Myocyte (in vitro differentiated cells): ENCODE results near the gene FKBP1A. TPM values are rescaled to one million over a fixed set of nuclear protein-coding genes. Genes with fewer than 3 reads are reported as not detected.

Source experiments
- DNase-seq: peaks from one replicate; pipeline ENCODE4 v3.0.0-alpha.2; 2012; ENCODE audit warnings: low read depth
- polyA plus RNA-seq: library from polyadenylated mRNA; unstranded; fragments of >200 nt; gene quantifications from one replicate; pipeline ENCODE4 v1.2.1, GENCODE V29; 2012; ENCODE audit warnings: missing spikeins
- total RNA-seq: library from RNA; depleted of rRNA; stranded (reverse); fragments of >200 nt; gene quantifications from 2 replicates; pipeline ENCODE4 v1.2.3, GENCODE V29; 2014

FKBP1A gene
- 125 and 146 TPM in 2 replicates for total RNA-seq
- 415 TPM for polyA plus RNA-seq

DNA sequence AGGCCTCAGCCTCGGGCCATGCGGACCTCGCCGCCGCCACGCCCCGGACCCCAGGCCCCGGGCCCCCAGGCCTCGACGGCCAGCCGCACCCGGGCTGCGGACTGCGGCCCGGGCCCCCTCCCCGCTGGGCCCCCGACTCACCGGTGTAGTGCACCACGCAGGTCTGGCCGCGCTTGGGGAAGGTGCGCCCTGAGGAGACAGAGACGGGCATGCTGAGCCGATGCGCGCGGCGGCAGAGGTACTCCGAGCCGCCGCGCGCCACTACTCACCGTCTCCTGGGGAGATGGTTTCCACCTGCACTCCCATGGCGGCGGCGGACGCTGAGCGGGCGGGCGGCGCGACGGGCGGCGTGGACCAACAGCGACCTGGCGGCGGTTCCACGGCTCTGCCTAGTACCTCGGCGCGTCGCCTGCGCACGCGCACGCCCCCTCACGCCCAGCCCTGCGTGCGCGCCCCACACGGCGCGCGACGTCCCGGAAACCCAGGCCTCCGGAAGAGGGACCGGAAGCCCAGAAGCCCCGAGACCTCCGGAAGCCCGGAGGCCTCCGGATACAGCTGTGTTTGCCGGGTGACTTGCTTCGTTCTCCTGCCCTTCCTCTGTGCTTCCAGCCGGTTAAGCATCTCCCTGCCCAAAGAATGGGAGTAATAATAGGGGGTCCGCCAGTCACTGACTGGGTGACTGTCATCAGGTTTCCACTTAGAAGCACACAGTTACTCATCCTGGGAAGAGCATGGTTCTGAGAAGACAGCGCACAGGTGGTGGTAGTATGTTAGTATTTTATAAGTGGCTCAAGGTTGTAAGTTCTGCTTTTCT is at the start of gene FKBP1A:
TSS of gene FKBP1A (minus strand) at position 362 of the 814 bp plus-strand sequence. CDS start at position 306, 56 bp downstream.
- DNase-seq = peak; percentile 92

DNA sequence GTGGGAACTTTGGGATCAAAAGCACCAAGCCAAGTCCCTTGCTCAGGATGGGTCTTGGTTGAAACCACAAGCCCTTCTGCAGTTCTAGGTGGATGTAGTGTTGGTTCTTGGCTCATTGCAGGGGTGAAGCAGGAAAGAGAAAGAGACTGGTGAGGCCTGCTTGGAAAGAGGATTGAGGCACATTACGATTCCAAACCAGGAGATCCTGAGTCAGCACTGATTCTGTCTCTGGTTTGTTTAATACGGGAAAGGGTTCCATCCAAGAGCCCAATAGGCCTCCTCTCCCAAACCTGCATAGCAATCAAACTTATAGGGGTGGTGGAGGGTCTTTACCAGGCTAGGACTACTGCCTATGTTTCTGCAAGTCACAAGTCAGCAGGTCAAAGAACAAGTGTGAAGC is 49.5 kb upstream of the FKBP1A start:
- DNase-seq = no peak

DNA sequence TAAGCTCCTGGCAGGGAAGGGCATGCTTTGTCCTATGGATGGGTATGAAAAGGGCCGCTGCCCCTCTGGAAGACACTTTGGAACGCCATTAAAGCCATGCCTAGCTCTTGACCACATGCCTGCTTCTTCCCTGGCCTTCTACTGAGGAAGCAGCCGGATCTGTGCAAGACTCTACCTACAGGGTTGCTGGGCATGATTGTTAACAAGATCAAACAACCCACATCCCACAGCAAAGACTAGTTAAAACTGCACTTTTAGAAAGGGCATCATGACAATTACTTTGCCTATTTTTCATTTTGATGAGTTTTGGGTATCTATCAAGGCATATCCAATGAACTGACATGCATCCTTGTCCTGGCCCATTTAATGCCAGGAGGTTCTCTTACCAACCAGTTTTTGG is 48.3 kb upstream of the FKBP1A start:
- DNase-seq = no peak

DNA sequence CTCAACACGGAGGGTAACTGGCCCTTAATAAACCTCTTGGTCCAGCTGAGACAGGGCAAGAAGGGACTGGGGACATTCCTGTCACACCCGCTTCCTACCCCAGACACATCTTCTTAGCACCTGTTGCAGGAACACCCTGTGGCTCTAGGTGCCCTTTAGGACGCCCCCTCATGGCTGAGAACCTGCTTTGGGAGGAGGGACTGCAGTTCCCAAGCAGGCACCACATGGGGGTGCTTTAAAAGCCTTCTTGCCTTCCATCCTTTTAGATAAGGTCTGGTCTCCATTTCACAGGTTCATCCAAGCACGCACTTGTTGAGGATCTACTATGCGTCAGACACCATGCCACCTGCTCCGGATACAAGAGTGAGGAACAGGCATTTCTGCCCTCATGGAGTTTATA is 47.2 kb upstream of the FKBP1A start:
- peak; percentile 37 for DNase-seq

DNA sequence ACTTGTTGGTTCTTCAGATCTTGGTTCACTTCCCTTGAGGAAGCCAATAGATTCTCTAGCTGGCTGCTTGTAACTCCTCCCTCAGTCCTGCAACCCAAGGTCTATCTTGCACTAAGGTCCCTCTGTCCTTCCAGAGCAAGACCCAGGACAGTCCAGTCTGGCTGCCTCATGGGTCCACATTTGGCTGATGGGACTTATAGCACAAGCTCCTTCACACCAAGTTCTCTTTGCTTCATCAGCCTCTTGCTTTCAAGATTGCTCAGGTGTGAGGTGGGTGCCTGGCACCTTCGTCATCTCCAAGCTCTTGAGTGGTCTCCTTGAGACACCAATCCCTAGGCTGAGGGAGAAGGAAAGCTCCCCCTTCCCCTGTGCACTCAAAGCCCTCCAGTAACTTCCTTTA is 45.5 kb upstream of the FKBP1A start:
- no peak for DNase-seq

DNA sequence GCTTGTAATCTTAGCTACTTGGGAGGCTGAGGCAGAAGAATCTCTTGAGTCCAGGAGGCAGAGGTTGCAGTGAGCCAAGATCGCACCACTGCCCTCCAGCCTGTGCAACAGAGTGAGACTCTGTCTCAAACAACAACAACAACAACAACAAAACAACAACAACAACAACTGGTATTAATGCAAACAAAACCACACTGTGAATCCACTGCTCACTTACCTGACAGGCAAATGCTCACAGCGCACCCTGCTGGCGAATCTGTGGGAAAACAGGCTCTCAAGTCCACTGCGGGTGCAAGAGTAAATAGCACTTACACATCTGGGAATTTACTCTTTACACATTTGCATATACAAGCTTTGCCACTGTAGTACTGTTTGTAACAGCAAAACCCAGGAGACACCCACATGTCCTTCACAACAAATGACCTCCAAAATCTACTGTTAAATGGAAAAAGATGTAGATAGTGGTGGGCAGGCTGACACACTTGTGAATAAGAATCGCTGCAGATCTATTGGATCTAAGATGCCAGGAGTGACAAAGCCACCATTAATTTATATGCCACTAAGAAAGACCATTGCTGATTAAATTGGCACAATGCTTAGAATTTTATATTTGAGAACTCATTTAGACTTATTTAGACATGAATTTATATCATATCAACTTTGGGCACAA is 44.5 kb upstream of the FKBP1A start:
- DNase-seq = peak; percentile 70

DNA sequence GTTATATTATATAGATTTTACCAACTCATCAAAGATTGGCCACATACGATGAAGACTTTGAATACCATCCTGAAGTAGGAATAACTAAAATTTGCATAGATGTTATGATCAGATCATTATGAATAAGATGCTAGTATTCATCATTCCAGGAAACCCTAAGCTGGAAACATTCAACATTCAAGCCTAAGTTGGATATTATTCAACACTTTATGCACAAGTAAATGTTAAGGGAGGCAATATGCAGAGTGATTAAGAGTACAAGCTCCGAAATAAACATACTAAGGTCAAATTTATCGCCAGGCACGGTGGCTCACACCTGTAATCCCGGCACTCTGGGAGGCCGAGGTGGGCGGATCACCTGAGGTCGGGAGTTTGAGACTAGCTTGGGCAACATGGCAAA is 43.4 kb upstream of the FKBP1A start:
- no peak for DNase-seq

DNA sequence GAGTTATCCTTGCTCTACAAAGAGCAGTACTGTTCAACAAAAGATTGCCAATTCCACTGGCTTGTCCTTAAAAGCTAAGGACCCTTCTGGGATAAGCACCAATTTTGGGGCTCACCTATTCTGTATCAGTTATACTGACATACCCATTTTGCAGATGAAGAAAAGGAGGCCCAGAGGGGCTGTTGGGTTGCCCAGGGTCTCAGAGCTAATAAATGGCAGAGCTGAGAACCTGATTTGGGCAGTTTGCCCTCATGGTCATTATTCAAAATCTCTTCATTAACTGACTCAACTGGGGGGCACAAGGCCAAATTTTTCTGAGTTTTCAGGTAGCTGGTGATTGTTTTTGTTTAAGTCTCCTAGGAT is 42.5 kb upstream of the FKBP1A start:
- DNase-seq = no peak

DNA sequence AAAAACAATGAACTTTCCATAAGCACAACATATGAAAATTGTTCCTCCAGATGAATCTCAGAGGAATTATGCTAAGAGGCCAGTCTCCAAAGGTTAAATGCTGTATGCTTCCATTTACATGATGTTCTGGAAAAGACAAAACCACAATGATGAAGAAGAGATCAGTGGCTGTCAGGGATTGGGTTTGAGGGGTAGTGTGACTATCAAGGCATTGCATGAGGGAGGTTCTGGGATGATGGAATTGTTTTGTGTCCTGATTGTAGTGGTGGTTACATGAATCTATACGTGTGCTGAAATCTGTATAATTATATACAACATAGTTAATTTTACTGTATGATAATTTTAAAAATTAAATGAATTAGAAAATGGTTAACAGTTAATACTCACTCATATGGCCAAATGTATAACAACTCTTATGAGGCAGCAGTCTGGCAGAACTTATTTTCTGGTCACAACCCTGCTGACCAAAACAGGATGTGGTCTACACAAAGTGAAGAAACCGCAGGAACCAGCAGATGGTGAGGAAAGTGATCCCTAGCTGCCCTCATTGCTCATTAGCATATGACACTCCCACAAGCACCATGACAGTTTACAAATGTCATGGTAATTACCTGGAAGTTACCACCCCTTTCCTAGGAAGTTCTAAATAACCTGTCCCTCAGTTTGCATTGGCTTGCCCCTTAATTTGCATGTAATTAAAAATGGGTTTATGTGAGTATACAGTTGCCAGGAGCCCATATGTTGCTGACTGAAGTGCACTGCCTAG is 41.9 kb upstream of the FKBP1A start:
- DNase-seq = peak; percentile 95

DNA sequence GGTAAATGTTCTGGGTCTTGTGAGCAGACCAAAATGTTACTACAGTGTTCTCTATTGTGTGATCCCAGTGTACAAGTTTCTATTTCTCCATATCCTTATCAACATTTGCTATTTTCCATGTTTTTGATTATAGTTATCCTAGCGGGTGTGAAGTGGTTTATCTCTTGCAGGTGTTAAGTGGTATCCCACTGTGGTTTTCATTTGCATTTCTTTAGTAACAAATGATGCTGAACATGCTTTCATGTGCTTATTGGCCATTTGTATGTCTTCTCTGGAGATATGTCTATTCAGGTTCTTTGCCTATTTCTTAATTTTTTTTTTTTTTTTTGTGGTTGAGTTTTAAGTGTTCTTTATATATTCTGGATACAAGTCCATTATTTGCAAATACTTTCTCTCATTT is 38.3 kb upstream of the FKBP1A start:
- DNase-seq = no peak

DNA sequence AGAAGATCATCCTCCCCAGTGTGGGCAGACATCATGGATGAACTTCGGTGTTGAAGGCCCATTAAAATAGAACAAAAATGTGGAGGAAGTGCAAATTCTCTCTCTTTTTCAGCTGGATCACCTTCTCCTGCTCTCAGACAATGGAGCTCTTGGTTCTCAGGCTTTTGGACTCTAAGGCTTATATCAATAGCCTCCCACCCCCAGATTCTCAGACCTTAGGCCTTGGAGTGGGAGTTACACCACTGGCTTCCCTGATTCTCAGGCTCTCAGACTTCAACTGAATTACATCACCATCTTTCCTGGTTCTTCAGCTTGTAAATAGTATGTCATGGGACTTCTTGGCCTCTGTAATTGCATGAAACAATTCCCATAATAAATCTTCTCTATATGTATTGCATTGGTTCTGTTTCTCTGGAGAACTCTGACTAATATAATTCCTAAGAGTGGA is 37.2 kb upstream of the FKBP1A start:
- DNase-seq = peak; percentile 31

DNA sequence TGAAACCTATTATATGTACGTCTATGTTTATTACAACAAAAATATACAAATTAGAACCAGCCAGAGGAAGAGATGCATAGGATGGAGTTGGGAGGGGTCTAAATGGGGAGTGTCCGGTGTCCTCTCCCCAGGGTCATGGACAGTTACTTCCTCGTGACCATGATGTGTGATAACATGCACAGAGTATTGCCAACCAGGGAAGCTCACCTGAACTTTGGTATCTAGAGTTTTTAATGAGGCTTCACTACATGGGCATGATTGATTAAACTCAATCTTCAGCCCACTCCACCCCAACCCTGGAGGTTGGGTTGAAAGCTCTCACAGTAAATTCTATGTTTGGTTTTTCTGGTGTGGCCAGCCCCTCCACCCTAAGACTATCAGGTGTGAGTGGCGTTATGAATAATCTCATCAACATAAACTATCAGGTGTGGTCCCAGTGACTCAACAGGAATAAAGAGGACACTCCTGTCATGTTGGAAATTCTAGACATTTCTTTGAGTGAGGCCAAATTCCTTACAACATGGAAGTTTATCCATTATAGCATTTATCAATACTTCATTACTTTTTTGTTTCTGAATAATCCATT is 36.4 kb upstream of the FKBP1A start:
- DNase-seq = no peak

DNA sequence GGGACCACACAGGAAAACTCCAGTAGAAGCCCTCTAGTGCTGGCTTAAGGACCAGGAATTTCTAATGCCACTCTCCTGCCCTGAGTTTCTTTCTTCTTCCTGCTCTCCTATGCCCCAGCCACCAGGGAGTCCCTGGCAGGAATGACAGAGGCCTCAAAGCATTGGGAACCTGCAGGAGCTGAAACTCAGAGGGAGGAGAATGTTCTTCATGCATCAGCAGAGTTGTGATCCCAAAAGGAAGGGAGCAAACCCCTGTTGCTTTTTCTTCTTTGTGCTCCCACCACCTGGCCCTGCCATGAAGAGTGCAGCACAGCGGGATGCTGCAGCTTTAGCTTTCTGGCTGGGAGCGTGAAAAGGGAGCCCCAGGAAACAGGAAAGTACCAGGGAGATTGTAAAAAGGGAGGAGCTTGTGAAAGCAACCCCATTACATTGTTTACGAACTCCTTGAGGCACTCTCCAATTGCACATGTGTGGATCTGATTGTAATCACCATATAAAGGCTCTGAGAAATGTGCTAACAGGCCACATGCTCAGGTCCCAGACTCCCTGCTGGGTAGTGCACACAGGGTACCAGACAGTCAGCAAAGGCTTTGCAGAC is 34.7 kb upstream of the FKBP1A start:
- no peak for DNase-seq

DNA sequence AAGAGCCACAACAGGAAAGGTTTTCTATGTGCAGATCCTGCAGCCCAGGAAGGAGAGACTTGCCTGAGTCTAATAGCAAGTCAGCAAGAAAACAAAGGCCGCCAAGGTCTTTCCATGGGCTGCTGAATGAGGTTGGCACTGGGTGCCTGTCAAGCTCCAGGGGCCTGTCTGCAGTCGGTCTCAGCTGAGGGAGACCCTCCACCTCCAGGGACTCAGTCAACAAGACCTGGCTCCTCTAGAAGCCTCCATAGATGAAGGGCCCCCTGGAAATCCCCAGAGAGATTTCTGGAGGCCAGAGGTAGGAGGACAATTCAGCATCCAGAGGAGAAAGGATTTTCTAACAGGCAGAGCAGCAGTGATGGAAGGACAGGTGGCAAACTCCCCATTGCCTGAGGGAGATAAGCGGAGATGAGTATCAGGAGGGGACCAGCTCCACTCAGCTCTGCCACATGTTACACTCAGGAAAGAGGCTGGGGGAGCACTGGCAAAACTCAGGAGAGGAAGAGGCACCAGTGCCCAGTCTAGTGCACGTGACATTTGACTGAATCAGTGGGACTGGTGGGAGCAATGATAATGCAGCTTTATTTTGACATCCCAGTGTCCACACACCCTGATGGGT is 33.5 kb upstream of the FKBP1A start:
- DNase-seq = no peak

DNA sequence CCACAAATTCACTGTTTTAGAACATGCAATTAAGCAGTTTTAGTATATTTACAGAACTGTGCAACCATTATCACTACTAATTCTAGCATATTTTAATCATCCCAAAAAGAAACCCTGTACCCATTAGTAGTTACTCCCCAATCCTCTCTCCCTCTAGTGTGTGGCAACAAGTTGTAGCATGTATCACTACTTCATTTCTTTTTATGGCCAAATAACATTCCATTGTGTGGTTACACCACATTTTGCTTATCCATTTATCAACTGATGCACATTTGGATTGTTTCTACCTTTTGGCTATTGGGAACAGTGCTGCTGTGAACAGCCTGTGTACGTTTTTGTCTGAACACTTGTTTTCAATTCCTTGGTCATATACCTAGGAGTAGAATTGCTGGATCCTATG is 31.5 kb upstream of the FKBP1A start:
- DNase-seq = no peak

DNA sequence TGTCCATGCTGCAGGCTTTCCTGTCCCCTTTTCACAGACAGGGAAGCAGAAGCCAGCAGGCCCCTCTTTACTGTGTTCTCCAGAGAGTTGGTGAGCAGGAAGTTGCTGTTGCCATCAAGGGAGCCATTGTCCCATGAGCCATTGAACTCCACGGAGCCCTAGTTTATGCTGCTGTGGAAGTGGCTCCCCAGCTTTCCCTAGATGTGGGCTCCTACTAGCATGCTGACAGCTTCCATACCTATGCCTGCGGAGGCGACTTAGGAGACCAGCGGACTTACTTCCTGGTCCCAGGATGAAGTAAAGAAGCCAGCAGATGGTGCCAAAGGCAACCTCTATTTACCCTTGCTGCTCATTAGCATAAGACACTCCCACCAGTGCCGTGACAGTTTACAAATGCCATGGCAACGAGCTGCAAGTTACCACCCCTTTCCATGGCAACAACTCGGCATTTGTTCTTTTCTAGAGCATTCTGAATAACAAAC is 30.8 kb upstream of the FKBP1A start:
- DNase-seq = no peak

DNA sequence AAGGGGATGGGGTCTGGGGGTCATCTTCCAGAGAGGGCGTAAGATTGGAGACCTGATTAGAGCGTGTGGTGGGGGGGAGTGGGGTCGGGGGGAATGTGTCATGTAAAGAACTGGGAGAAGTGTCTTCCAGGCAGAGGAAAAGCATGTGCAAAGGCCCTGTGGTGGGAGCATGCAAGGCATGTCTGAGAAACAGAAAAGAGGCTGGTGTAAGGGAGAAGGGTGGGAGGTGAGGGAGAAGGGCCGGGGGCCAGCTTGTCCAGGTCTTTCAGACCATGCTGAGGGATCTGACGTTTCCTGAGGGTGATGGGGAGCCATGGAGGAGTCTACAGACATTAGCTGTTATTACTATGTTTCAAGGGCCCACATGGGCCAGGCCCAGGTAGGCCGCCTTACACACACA is 30.4 kb upstream of the FKBP1A start:
- no peak for DNase-seq

DNA sequence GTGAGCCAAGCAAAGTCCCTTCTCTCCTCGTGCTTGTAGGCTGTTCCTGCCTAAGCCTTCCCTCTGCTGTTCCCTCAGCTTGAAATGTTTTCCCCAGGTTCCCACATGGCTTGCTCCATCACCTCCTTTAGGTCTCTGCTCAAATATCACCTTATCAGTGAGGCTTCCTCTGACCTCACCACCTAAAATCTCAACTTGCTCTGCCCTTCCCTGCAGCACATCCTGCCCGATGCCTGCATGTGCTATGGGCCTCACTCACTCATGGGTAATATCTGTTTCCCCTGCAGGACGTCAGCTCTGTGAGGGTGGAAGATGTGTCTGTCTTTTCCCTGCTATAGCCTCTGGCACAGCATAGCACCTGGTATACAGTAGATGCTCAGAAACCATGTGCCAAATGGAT is 29.9 kb upstream of the FKBP1A start:
- DNase-seq = no peak

DNA sequence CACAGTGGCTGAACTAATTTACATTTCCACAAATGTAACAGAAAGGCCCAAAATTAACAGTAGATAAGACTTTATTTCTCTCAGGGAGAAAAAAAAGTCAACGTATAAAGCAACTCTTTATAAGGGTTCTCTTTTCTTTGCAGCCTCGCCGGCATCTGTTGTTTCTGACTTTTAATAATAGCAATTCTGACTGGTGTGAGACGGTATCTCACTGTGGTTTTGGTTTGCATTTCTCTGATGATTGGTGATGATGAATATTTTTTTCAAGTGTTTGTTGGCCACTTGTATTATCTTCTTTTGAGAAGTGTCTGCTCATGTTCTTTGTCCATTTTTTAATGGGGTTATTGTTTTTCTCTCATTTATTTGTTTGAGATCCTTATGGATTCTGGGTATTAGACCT is 27.2 kb upstream of the FKBP1A start:
- peak; percentile 72 for DNase-seq

DNA sequence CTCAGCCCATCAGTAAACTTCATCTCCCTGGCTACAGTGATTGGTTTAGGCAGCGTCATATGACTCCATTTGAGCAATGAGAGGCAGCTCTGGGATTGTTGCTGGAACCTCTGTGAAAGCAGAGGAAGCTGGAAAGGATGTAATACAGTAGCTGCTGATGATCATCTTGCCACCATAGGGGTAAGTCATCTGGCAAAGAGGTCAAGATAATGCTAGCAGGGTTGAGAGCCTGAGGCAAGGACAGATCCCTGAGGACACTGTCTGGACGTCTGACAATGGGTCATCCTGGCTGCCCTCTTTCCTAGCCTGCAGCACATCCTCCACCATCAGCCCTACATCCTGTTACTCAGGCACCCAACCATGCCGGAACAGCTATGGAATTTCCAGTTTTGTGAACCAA is 25.5 kb upstream of the FKBP1A start:
- no peak for DNase-seq

DNA sequence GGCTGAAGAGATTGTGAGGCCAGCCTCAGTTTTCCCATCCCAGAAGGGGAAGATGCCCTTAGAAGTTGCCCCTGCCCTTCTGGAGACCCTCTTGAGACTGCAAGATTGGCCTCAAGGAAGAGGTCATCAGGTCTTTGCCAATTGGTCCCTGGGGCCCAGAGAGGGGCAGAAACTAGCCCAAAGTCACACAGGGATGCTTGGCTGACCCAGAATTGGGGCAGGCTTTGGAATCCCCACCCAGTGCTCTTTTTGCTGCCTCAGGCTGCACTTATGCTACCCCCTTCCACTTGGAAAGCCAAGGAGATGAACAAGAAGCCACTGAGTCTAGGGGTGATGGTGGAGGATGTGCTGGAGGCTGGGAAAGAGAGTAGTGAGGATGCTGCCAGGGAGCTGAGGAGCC is 24.9 kb upstream of the FKBP1A start:
- no peak for DNase-seq
